Measurements from ENCODE around the gene ADGRB3. TPM values are rescaled to one million over a fixed set of nuclear protein-coding genes. Genes with fewer than 3 reads are reported as not detected.
A peak's percentile ranks its signal among the peaks of the same experiment; 100 is the strongest.

The ADGRB3 gene
- total RNA-seq = 3.3 TPM

- peak; percentile 82 for DNase-seq
Observed at GRCh38 chr6:68634726-68635411, at the start of gene ADGRB3. ADGRB3 (plus strand) TSS chr6:68635282; CDS start chr6:68638676, 3,394 bp downstream.

GRCh38 chr6:68593558-68593957, 41.5 kb upstream of the ADGRB3 start:
- no peak for DNase-seq

- DNase-seq = no peak
Observed at GRCh38 chr6:68597642-68598041, 37.4 kb upstream of the ADGRB3 start.

GRCh38 chr6:68615938-68616337, 19.1 kb upstream of the ADGRB3 start:
- peak; percentile 11 for DNase-seq

DNA sequence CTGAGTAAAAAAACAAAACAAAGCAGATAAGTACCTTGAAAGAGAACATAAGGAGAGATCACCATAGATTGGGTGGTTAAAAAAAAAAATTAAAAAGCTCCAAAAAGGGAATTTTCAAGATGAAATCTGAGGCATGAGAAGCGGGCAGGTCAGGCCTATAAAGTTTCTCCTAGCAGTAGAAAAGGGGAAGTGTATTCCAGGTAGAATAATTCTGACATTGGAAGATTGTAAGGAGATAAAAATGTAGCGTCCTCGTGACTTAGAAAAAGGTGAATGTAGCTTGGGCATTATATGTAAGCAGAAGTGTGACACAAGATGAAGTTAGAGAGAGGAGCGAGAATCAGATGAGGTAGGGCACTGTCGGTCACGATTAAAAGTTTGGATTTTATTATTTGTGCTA, 9.1 kb upstream of the ADGRB3 start:
- DNase-seq = no peak

DNA sequence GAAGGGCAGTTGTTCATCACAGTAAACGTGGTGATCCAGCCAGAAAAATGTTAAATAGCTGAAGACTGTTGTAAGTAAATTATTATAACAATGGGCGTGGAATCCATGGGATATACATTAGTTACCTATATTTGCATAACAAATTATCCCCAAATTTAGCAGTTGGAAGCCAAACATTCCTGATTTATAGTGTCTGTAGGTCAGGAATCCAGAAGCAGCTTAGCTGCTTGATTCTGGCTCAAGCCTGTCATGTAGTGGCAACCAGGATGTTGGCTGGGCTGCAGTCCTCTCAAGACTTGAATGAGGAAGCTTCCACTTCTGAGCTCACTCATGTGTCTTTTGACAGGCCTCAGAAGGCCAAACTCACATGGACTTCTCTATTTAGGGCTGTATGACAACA, 6.9 kb upstream of the ADGRB3 start:
- no peak for DNase-seq

- no peak for DNase-seq
Observed at GRCh38 chr6:68632734-68633133, 2.3 kb upstream of the ADGRB3 start.

- DNase-seq = no peak
Observed at GRCh38 chr6:68633281-68633971, 1.7 kb upstream of the ADGRB3 start.

DNA sequence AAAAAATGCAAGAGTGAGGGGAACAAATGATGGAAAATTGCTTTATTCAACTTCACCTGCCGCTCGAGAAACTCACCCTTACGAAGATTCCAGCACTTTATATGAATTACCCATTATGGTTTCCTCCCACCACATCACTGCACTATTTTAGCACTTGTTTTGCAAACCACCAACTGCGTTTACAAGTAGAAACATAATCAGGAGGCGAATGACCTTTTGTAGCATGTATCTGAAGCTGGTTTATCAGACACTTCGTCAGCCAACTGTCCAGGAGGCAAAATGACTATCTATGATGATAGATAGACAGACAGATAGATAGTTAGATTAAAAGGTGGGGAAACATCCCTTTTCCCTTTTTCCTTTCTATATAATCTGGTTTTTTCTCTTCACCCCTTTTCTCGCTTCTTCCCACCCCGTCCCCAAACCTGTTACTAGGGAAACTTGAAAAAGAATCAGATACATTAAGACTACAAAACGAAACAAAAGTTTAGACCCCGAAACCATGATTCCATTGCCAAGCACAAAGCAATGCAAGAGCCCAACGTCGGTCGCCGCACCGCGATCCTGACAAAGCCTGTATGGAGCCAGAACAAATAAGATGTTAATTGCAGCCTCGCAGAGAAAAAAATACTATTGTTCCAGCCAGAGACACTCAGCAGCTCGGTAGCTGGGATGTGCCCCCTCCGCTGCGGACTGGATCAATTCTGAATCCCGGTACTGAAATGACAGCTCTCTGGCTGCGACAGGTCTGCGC, 933 bp upstream of the ADGRB3 start:
- DNase-seq = no peak

GRCh38 chr6:68635412-68635705, 277 bp downstream of the ADGRB3 start:
- DNase-seq = no peak

- DNase-seq = peak; percentile 30
Observed at GRCh38 chr6:68635706-68636513, 828 bp downstream of the ADGRB3 start.

- DNase-seq = no peak
Observed at GRCh38 chr6:68636666-68637065, 1.6 kb downstream of the ADGRB3 start.

DNA sequence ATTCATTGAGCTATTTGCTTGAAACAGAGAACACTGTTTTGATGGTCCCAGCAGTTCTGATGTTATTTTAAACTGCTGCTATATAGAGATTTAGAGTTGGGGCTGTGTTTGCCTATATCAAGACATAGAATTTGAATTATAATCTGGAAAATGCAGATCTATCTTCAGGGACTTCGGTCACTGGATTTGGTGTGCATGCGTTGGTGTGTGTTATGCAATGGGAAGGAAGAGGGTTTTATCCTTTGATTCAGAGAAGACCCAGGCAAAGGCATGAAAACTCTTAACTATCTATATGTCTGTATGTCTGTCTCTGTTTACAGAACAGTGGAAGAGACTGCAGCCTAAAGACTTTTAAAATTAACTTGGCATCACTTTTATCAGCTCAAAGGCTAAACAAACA, 2.0 kb downstream of the ADGRB3 start:
- no peak for DNase-seq

- no peak for DNase-seq
Observed at GRCh38 chr6:68637782-68638181, 2.7 kb downstream of the ADGRB3 start.

GRCh38 chr6:68638230-68638900, 3.3 kb downstream of the ADGRB3 start:
- DNase-seq = no peak

DNA sequence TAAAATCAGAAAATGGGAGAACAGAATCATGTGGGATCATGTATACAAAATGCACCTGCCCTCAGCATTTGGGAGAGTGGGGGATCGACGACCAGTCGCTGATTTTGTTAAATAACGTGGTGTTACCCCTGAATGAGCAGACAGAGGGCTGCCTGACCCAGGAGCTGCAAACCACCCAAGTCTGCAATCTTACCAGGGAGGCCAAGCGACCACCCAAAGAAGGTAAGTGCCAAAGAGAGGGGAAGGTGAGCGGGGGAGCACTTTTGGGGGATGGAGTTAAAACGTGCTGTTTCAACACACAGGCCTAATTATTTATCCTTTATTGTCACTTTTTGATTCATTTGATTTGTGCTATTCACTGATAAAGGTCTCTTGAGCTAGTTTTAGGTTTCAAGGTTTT, 4.1 kb downstream of the ADGRB3 start:
- no peak for DNase-seq

DNA sequence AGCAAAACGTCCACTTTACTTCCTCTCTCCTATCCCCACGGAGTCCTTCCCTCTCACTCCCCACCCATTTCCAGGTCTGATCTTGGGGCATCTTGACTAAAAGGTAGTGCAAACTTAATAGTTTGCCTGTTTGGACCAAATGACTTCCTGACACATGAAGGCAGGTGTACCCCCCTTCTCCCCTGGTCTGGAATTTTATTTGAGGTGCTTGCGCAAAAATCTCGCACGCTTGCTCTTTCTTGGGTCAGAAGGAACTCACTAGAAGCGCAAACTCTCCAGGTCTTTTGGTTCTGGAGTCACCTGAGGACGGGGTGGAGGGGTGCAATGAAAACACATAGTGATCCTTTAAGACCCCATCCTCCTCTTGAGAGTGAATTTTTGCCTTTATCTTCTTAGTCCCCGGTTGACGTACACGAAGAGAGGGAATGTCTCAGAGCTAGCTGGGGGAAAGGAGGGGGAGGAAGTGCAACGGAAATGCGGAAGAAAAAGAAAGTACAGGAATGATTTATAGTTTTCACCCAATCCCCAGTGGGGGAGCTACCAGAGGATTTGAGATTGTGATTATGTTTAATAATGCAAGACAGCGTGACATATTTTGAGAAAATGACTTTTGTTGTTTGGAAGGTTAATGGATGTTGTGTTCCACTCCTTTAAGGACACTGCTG, 4.9 kb downstream of the ADGRB3 start:
- no peak for DNase-seq

- DNase-seq = no peak
Observed at GRCh38 chr6:68640491-68640835, 5.4 kb downstream of the ADGRB3 start.

DNA sequence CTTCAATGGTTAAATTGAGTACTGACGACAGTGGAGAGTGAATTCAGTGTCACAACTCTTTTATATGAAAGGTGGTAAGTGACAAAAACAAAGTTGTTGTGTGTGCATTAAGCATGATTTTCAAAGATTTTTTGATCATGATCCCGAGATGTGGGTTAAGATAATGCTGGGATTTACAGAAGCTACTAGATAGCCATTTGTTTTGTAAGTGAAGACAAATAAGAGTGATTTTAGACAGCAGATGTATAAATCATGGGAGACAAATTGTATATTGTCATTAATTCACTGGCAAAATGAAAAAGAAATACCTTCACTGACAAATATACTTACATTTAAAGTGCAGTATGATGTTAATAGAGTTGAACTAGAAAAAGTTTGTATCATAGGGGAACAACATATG, 6.1 kb downstream of the ADGRB3 start:
- DNase-seq = no peak

- no peak for DNase-seq
Observed at GRCh38 chr6:68642081-68642480, 7.0 kb downstream of the ADGRB3 start.

DNA sequence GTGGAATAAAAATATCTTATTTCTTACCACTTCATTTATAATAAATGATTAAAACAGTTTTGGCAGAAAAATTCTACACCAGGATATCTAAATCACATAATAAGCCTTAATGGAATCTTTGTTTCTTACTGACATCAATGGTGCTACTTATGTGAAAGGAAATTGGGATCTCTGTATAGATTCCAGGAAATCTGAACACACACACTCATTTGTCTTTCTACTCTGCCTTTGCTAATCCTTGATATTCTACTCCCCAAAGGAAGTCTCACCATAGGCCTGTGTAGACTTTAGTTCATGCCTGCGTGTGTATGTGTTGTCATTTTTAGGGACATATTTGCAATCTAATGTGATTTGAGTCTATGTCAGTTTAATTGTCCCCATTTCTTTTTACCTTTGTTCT, 7.9 kb downstream of the ADGRB3 start:
- DNase-seq = no peak

DNA sequence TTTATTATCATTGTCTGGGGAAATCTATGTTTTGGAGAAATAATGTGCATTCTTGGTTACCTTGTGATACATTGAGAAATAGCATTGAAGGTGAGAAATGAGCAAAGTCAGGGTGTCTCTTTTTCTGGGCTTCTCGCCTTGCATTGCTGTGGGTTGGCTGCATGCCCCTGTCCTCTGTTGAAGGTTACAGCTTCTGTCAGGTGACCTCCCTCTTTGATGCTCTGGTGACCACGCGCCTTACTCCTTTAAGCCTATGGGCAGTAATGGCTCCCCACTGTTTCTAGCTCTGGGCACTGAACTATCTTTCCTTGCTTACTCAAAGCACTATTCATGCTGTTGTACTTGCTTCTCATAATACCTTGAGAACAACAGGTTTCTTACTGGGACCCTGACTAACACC, 14.6 kb downstream of the ADGRB3 start:
- DNase-seq = no peak

All from skin of body (tissue), 2 donors.